Tibial artery (tissue), 4 donors: Measurements from ENCODE around the gene NFIB.

ENCODE experiments used
- DNase-seq, 2 donors: peaks; one replicate each; pipeline ENCODE4 v3.0.0-alpha.2; 2019
- H3K27ac ChIP-seq, 2 donors: fragments of 200-600 bp; sonication (generic) in 1 of 2; 1 replicate in 1 of 2; 2 replicates in 1 of 2; pipeline ENCODE4 v1.5.1; 2018 to 2019; ENCODE audit warnings: mild to moderate bottlenecking in 1 of 2
- H3K27me3 ChIP-seq, 2 donors: fragments of 200-600 bp; sonication (generic) in 1 of 2; one replicate each; pipeline versions ENCODE4 v1.5.1 to v1.6.0; 2016 to 2019
- H3K36me3 ChIP-seq, 3 donors: fragments of 200-600 bp; sonication (generic) in 2 of 3; one replicate each; pipeline ENCODE4 v1.5.1; 2016 to 2019; ENCODE audit warnings: mild to moderate bottlenecking in 2 of 3
- H3K4me1 ChIP-seq, 4 donors: fragments of 200-600 bp; sonication (generic) in 2 of 4; 1 replicate in 3 of 4; 2 replicates in 1 of 4; pipeline ENCODE4 v1.5.1; 2016 to 2019
- H3K4me3 ChIP-seq, 2 donors: fragments of 200-600 bp; sonication (generic) in 1 of 2; 1 replicate in 1 of 2; 2 replicates in 1 of 2; pipeline ENCODE4 v1.5.1; 2018 to 2019; ENCODE audit warnings: mild to moderate bottlenecking in 2 of 2
- H3K9me3 ChIP-seq, 3 donors: fragments of 200-600 bp; sonication (generic) in 1 of 3; one replicate each; pipeline ENCODE4 v1.5.1; 2016 to 2019
- intact Hi-C: fragments of 100-400 bp; cut with DNase I; formaldehyde crosslinking; loops from one replicate; pipeline ENCODE4 v1.15.0; 2023; ENCODE audit warnings: low total_unique reads
- TF ChIP-seq, protein P1 (sequence below), 2 experiments: fragments of 200-600 bp in 1 of 2; fragments of 450-650 bp in 1 of 2; IDR thresholded peaks; one replicate each; pipeline ENCODE4 v1.5.1; 2017 to 2019; ENCODE audit warnings: antibody characterized with exemption in 2 of 2, mild to moderate bottlenecking in 1 of 2, moderate library complexity in 1 of 2

Gene NFIB

DNA sequence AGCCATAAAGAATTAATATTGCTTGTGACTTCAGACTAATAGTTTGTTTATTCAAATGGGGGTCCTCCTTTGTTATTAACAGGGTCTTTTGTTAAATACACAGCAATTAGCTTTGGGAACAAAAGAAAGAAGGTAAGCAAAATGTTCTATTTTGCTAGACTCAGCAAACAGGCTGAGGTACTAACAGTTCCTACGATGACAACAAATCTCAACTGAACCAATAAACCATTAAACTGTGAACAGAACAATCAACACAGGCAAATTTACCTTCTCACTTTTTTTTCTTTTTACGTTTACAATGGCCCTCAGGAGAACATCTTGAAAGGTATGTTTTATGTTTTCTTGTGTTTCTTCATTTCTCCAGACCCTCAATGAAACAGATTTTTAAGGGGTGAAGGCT lies 207.2 kb downstream of the NFIB start:
- intact Hi-C loops: no loop called here
- no peak overlapping the region for H3K4me3 ChIP-seq
- no peaks in the 10 kb centered on the region for H3K9me3 ChIP-seq

DNA sequence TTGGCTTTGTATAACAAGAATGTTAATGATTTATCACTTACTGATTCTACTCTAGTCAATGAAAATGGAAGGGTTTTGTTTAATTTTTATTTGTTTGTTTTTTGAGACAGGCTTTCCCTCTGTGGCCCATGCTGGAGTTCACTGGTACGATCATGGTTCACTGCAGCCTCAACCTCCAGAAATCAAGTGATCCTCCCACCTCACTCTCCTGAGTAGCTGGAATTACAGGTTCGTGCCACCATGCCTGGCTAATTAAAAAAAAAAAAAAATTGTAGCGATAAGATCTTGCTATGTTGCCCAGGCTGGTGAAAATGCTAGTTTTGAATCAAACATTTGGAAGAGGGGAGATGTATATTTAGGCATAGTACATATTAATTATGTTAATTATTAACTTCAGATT lies 209.4 kb downstream of the NFIB start:
- Histone ChIP-seq H3K4me1 (peaks cover 0 to 27% (median 6%) of the 10 kb centered on the region in 4 donors), H3K36me3 (no peaks in the 10 kb centered on the region), H3K4me3 (no peak overlapping the region), H3K27ac (no peak overlapping the region), H3K27me3 (no peaks in the 10 kb centered on the region), H3K9me3 (no peaks in the 10 kb centered on the region)
- no peak for DNase-seq
- intact Hi-C loops: no loop called here
- TF ChIP-seq, protein P1, sequence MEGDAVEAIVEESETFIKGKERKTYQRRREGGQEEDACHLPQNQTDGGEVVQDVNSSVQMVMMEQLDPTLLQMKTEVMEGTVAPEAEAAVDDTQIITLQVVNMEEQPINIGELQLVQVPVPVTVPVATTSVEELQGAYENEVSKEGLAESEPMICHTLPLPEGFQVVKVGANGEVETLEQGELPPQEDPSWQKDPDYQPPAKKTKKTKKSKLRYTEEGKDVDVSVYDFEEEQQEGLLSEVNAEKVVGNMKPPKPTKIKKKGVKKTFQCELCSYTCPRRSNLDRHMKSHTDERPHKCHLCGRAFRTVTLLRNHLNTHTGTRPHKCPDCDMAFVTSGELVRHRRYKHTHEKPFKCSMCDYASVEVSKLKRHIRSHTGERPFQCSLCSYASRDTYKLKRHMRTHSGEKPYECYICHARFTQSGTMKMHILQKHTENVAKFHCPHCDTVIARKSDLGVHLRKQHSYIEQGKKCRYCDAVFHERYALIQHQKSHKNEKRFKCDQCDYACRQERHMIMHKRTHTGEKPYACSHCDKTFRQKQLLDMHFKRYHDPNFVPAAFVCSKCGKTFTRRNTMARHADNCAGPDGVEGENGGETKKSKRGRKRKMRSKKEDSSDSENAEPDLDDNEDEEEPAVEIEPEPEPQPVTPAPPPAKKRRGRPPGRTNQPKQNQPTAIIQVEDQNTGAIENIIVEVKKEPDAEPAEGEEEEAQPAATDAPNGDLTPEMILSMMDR (IDR thresholded peaks at IDR 0.05): no peak

More for the DNA sequence above, 207.2 kb downstream of the NFIB start:
- Histone ChIP-seq H3K27ac (peak overlapping the region in 1 of 2 donors; percentile 4), H3K27me3 (no peaks in the 10 kb centered on the region), H3K4me1 (peaks cover 0 to 23% (median 6%) of the 10 kb centered on the region in 4 donors), H3K36me3 (peaks cover 0 to 2% (median 0%) of the 10 kb centered on the region in 3 donors)
- DNase-seq: no peak
- TF ChIP-seq, protein P1 (IDR thresholded peaks at IDR 0.05): no peak

DNA sequence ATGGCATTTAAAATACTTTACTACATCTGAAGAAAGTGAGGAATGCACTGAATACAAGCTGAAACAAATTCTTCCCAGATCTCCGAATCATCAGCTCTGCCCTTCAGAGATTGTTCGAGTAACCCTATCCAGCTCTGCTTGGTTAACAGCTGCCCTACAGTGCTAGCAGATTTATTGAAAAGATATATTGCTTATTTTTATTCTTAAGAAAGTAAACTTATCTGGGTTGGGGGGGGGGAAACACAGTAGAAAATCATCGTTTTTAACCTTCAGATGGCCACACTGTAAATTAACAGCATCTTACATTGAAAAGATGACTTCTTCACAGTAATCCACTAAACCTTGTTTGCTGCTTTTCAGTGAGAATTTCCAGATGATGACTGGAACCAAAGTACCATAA lies 210.8 kb downstream of the NFIB start:
- Histone ChIP-seq H3K4me1 (peaks cover 0 to 40% (median 12%) of the 10 kb centered on the region in 4 donors), H3K9me3 (no peaks in the 10 kb centered on the region), H3K27ac (peak overlapping the region; percentile 23 to 33), H3K27me3 (no peaks in the 10 kb centered on the region), H3K4me3 (peak overlapping the region; percentile 11 to 29), H3K36me3 (no peaks in the 10 kb centered on the region)
- DNase-seq: no peak
- TF ChIP-seq, protein P1 (IDR thresholded peaks at IDR 0.05): no peak
- intact Hi-C loops: no loop called here

DNA sequence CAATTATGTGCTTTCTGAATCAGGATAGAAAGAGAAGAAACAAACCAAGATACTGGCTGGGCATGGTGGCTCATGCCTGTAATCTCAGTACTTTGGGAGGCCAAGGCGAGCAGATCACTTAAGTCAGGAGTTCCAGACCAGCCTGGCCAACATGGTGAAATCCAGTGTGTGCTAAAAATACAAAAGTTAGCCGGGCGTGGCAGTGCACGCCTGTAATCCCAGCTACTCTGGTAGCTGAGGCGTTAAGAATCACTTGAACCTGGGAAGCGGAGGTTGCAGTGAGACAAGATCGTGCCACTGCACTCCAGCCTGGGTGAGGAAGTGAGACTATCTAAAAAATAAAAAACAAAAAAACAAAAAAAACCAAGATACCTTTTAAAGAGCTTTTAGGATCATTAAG lies 214.2 kb downstream of the NFIB start:
- Histone ChIP-seq H3K4me1 (peaks cover 0 to 70% (median 34%) of the 10 kb centered on the region in 4 donors), H3K36me3 (no peaks in the 10 kb centered on the region), H3K27ac (peak overlapping the region; percentile 72 to 74), H3K4me3 (no peak overlapping the region), H3K9me3 (no peaks in the 10 kb centered on the region), H3K27me3 (no peaks in the 10 kb centered on the region)
- intact Hi-C loops: loop anchor here (10.0 kb wide), 2 partner anchors 215 to 655 kb away; partner anchors contain the start of gene NFIB
- TF ChIP-seq, protein P1 (IDR thresholded peaks at IDR 0.05): no peak
- DNase-seq: no peak

DNA sequence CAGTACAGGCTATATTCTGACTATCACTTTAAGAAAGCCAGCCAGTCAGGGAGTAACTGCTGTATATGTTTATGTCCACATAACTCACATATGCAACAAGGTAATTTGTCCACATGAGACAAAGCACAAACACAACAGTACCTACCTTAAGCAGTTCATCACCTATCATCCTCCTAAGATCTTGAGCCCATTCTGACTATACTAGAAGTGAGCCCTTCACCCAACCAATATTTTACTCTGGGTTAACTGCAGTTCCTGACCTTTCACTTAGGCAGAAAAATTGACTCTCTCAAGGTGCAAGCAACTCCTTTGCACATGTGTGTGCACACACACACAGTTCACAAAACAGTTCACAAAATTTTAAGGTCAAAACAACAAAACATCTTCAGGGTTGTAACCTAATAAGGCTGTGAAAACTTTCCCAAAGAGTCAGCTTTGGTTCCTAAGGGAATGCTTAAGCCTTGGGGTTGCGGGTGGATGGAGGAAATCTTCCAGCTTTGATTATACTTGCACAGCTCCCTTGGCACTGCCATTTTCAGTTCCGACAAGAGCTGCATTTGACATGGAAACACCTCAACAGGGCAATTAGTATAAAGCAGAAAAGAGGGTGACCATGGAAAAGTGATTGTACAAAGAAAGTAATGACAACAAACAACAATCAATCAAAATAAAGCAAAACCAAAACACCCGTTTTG lies 215.3 kb downstream of the NFIB start:
- no peaks in the 10 kb centered on the region for H3K9me3 ChIP-seq
- peaks cover 0 to 73% (median 34%) of the 10 kb centered on the region in 4 donors for H3K4me1 ChIP-seq
- TF ChIP-seq, protein P1 (IDR thresholded peaks at IDR 0.05): no peak
- H3K36me3 ChIP-seq: no peaks in the 10 kb centered on the region
- no peaks in the 10 kb centered on the region for H3K27me3 ChIP-seq
- intact Hi-C loops: loop anchor here (10.0 kb wide), 2 partner anchors 216 to 654 kb away; partner anchors contain the start of gene NFIB
- peak overlapping the region; percentile 72 to 74 for H3K27ac ChIP-seq
- no peak overlapping the region for H3K4me3 ChIP-seq
- no peak for DNase-seq
